ENCODE measurements around the gene DUSP15. TPM values are rescaled to one million over a fixed set of nuclear protein-coding genes. Genes with fewer than 3 reads are reported as not detected.

Gene DUSP15
- total RNA-seq, 1 donor from 2014 or later, result 0.80 TPM

DNA sequence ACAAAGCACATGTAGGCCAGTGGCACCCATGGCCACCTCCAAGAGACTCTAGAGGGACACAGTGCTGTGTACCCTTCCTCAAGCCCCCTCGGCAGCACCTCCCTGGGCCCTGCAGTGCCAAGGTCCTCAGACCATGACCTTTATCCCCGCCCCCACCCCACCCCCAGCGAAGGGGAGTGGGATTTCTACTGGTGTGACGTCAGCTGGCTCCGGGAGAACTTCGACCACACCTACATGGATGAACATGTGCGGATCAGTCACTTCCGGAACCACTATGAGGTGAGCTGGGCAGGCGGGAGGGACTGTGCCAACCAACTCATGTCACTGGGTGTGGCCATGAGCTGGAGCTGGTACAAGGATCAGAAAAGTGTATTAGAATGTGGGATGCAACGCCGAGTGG lies 38.1 kb upstream of the DUSP15 start:
- Histone ChIP-seq H3K27me3 (ENCODE audit: low read depth) (no peaks in the 10 kb centered on the region), H3K4me1 (no peaks in the 10 kb centered on the region), H3K9me3 (no peaks in the 10 kb centered on the region), H3K36me3 (no peaks in the 10 kb centered on the region), H3K4me3 (no peak overlapping the region), H3K27ac (no peak overlapping the region)
- DNase-seq (no peak), ATAC-seq (peak in 1 of 2 donors; percentile 11)
- TF ChIP-seq, protein P1, sequence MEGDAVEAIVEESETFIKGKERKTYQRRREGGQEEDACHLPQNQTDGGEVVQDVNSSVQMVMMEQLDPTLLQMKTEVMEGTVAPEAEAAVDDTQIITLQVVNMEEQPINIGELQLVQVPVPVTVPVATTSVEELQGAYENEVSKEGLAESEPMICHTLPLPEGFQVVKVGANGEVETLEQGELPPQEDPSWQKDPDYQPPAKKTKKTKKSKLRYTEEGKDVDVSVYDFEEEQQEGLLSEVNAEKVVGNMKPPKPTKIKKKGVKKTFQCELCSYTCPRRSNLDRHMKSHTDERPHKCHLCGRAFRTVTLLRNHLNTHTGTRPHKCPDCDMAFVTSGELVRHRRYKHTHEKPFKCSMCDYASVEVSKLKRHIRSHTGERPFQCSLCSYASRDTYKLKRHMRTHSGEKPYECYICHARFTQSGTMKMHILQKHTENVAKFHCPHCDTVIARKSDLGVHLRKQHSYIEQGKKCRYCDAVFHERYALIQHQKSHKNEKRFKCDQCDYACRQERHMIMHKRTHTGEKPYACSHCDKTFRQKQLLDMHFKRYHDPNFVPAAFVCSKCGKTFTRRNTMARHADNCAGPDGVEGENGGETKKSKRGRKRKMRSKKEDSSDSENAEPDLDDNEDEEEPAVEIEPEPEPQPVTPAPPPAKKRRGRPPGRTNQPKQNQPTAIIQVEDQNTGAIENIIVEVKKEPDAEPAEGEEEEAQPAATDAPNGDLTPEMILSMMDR (IDR thresholded peaks at IDR 0.05), result no peak
- intact Hi-C loops (cut with DNase I), result no loop called here

DNA sequence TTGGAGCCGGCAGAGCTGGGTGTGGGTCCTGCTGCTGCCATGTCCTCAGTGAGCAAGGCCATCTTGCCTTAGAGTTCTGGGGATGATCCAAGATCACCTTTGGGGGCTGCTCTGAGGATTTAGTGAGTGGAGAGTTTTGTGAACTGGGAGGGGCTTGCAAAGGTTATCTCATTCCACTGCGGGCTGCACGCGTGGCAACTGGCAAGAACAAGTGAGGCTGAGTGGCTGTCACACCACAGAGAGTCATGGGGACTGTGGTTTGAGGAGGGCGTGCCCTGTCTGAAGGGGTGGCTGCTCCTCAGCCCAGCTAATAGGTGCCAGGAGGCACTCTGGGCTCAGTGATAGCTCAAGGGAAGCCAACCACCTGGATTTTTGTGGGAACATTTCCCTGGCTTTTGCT lies 37.7 kb upstream of the DUSP15 start:
- ATAC-seq, result peak in 1 of 2 donors; percentile 30

DNA sequence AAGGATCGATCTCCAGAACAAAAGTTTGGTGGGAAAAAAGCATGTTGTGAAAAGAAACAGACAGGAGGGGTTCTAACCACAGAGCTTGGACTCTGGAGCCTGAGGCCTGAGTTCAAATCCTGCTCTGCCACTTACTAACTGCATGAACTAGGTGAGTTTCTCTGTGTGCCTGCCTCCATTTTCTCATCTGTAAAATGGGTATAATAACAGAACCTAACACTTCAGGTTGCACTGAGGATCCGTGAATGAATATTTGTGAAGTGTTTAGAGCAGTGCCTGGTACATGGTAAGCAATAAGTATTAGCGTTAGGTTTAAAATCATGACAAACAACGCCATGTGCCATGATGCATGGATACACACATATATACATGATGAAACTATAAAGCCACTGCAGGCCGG lies 36.7 kb upstream of the DUSP15 start:
- no peak for ATAC-seq
- intact Hi-C loops (cut with DNase I), result no loop called here
- Histone ChIP-seq H3K4me1 (no peaks in the 10 kb centered on the region), H3K27ac (no peak overlapping the region), H3K4me3 (no peak overlapping the region), H3K9me3 (no peaks in the 10 kb centered on the region), H3K36me3 (no peaks in the 10 kb centered on the region), H3K27me3 (ENCODE audit: low read depth) (no peaks in the 10 kb centered on the region)
- DNase-seq, result no peak
- TF ChIP-seq, protein P1 (IDR thresholded peaks at IDR 0.05), result no peak

More for the DNA sequence above, 37.7 kb upstream of the DUSP15 start:
- intact Hi-C loops (cut with DNase I), result no loop called here
- Histone ChIP-seq H3K27ac (no peak overlapping the region), H3K36me3 (no peaks in the 10 kb centered on the region), H3K9me3 (no peaks in the 10 kb centered on the region), H3K4me1 (no peaks in the 10 kb centered on the region), H3K4me3 (no peak overlapping the region), H3K27me3 (ENCODE audit: low read depth) (no peaks in the 10 kb centered on the region)
- DNase-seq, result no peak
- TF ChIP-seq, protein P1 (IDR thresholded peaks at IDR 0.05), result no peak

DNA sequence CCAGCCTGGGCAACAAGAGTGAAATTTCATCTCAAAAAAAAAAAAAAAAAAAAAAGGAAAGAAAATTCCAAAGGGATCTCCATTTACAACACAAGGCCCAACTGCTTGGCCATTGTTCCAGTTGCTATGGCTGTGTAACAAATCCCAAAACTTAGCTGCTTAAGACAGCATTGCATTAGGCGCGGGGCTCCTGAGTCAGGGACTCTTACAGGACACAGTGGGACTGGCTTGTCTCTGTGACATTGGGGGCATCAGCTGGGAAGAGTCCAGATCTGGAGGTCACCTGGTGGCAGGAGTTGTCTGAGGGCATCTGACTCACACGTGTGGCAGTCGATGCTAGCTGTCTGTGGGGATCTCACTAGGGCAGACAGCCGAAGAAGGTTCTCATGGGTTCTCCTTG lies 35.7 kb upstream of the DUSP15 start:
- Histone ChIP-seq H3K9me3 (no peaks in the 10 kb centered on the region), H3K4me1 (no peaks in the 10 kb centered on the region), H3K4me3 (no peak overlapping the region), H3K27ac (no peak overlapping the region), H3K27me3 (ENCODE audit: low read depth) (no peaks in the 10 kb centered on the region), H3K36me3 (no peaks in the 10 kb centered on the region)
- no peak for DNase-seq
- intact Hi-C loops (cut with DNase I), result no loop called here
- TF ChIP-seq, protein P1 (IDR thresholded peaks at IDR 0.05), result no peak
- no peak for ATAC-seq

DNA sequence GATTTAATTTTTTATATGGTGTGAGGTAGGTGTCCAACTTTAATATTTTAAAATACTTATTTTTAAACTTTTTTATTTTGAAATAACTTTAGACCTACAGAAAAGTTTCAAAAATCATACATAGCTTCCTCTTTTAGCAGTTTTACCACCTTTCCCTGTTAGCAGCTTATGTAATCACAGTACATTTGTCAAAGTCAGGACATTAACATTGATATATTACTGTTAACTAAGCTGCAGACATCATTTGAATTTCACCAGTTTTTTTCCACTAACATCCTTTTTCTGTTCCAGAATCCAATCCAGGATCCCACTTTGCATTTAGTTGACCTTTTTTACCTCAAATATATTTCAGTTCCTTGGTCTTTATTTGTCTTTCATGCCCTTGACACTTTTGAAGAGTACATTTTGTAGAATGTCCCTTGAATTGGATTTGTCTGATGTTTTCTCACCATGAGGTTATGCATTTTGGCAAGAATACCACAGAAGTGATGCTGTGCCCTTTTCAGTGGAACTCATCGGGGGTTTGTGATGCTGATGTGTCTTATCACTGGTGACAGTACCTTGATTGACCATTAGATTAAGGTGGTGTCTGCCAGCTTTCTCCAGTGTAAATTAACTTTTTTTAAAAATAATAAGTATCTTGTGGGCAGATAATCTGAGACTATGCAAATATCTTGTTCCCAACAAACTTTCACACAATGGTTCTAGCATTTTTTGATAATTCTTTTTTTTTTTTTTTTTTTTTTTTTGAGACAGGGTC lies 33.5 kb upstream of the DUSP15 start:
- Histone ChIP-seq H3K27ac (no peak overlapping the region), H3K27me3 (ENCODE audit: low read depth) (no peaks in the 10 kb centered on the region), H3K9me3 (no peaks in the 10 kb centered on the region), H3K36me3 (no peaks in the 10 kb centered on the region), H3K4me1 (no peaks in the 10 kb centered on the region), H3K4me3 (no peak overlapping the region)
- DNase-seq (no peak), ATAC-seq (no peak)
- intact Hi-C loops (cut with DNase I), result no loop called here
- TF ChIP-seq, protein P1 (IDR thresholded peaks at IDR 0.05), result no peak
